Activated CD4-positive, alpha-beta T cell treated with anti-CD3 and anti-CD28 coated beads, Interleukin-2, amount 10 ng/mL, durations not matched to agents 7 days and 5 days (primary cell): ENCODE results near the gene CDO1. TPM values are rescaled to one million over a fixed set of nuclear protein-coding genes. Genes with fewer than 3 reads are reported as not detected.
A peak's percentile ranks its signal among the peaks of the same experiment; 100 is the strongest.
"Not testable (repeated sequence)": the region's sequence is repeated elsewhere in the genome, so short reads cannot be mapped to it uniquely, and the experiment has no call there.

Experiments used
- CTCF ChIA-PET: fragments of 350-600 bp; sonication (Branson Sonifier 250); formaldehyde crosslinking; loops from one replicate; lab custom pipeline; 2021; ENCODE audit warnings: antibody characterized with exemption; lab: Charles Lee
- POLR2A ChIA-PET: fragments of 350-600 bp; sonication (Branson Sonifier 250); formaldehyde crosslinking; loops from one replicate; lab custom pipeline; 2021; ENCODE audit warnings: antibody characterized with exemption; lab: Charles Lee
- DNase-seq: peaks from one replicate; pipeline ENCODE4 v3.0.0-alpha.2; 2020
- H3K27ac Mint-ChIP-seq: one replicate; pipeline ENCODE4 v1.8.0; 2021; ENCODE audit warnings: mild to moderate bottlenecking, moderate library complexity, mixed read lengths
- H3K27me3 Mint-ChIP-seq: one replicate; pipeline ENCODE4 v1.8.0; 2021; ENCODE audit warnings: mixed read lengths
- H3K36me3 Mint-ChIP-seq: one replicate; pipeline ENCODE4 v1.8.0; 2021; ENCODE audit warnings: low read depth, mixed read lengths
- H3K4me1 Mint-ChIP-seq: one replicate; pipeline ENCODE4 v1.8.0; 2021; ENCODE audit warnings: mixed read lengths
- H3K4me3 Mint-ChIP-seq: one replicate; pipeline ENCODE4 v1.8.0; 2021; ENCODE audit warnings: mild to moderate bottlenecking, moderate library complexity, mixed read lengths
- H3K9me3 Mint-ChIP-seq: one replicate; pipeline ENCODE4 v1.8.0; 2021; ENCODE audit warnings: mixed read lengths
- total RNA-seq, 2 experiments: library from RNA; stranded (reverse); gene quantifications; one replicate each; pipeline ENCODE4 v1.2.3, GENCODE V29; 2021

CDO1 gene
- total RNA-seq, 2 experiments from 2014 or later, result not detected

DNA sequence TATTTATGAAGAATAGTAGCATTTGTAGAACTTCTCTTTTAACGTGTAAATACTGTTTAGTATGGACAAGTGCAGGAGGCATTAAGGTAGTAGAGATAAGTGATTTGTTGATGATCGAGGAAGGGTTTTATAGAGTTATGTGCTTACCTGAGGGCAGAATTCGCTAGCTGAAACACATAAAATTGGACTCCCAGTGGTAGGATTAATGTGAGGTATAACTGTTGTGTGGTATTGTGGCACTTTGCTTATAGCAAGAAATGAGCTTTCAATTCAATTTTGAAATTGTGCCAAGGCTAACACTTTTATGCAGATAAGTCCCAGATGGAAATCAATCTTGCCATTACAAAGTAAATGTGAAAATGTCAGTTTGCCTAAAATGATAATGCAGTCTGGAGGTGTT, 26.5 kb upstream of the CDO1 start:
- no peaks in the 10 kb centered on the region for H3K9me3 Mint-ChIP-seq
- no peaks in the 10 kb centered on the region for H3K27me3 Mint-ChIP-seq
- POLR2A ChIA-PET, result interaction anchor here (0.6 kb wide), 1 partner anchor 233 kb away, joined by 3 read pairs; no protein-coding TSS in a partner anchor
- CTCF ChIA-PET, result interaction anchor here (0.6 to 1.2 kb wide), 3 partner anchors 219 to 308 kb away, joined by 3 to 4 read pairs (median 3); no protein-coding TSS in a partner anchor
- DNase-seq, result no peak
- peaks cover 50% of the 10 kb centered on the region for H3K4me1 Mint-ChIP-seq
- peak overlapping the region; percentile 99 for H3K4me3 Mint-ChIP-seq
- H3K27ac Mint-ChIP-seq, result peak overlapping the region; percentile 94
- peaks cover 12% of the 10 kb centered on the region for H3K36me3 Mint-ChIP-seq

DNA sequence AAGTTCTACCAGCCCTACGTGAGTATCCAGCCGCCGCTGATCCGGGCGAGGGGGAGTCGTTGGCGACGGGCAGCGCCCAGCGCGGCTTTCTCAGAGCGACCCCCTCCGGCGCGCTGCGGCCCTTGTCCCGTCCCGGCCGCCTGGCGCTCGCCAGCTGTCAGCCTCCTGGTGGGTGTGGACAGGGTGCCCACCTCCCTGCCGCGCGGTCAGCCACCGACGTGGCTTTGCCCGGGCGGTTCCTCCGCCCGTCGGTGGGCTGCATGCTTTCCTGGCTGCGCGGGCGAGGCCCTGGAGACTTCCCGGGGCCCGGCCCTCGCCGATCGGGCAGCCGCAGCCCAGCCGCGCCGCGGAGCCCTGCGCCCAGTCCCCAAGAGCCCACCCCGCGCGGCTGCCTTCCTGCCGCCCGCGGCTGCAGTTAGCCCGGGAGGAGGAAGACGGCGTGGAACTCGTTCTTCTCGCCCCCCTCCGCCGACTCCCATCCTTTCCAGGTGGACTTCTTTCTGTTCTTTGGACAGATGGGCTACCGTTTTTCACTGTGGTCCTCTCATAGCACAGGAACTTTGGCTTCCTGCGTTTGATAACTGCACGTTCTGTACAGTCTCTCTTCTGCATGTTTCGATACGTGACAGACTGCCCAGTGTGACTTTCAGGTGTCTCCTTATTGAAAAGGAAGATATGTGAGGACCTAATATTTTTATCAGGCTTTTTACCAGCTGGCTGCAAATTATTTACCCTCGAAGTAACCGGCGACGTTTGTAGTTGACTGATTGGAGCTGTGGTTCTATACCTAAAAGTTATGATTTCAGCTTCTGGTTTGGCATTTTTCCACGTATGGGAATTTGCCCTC, 25.9 kb upstream of the CDO1 start:
- Mint-ChIP-seq H3K4me1 (peaks cover 53% of the 10 kb centered on the region), H3K27me3 (no peaks in the 10 kb centered on the region), H3K4me3 (peak overlapping the region; percentile 99), H3K36me3 (peaks cover 17% of the 10 kb centered on the region), H3K27ac (peak overlapping the region; percentile 100), H3K9me3 (no peaks in the 10 kb centered on the region)
- peak; percentile 10 for DNase-seq
- ChIA-PET POLR2A (interaction anchor here (0.6 kb wide), 1 partner anchor 234 kb away, joined by 3 read pairs; no protein-coding TSS in a partner anchor), CTCF (interaction anchor here (0.6 to 1.9 kb wide), 4 partner anchors 207 to 308 kb away, joined by 3 to 6 read pairs (median 4); no protein-coding TSS in a partner anchor)

DNA sequence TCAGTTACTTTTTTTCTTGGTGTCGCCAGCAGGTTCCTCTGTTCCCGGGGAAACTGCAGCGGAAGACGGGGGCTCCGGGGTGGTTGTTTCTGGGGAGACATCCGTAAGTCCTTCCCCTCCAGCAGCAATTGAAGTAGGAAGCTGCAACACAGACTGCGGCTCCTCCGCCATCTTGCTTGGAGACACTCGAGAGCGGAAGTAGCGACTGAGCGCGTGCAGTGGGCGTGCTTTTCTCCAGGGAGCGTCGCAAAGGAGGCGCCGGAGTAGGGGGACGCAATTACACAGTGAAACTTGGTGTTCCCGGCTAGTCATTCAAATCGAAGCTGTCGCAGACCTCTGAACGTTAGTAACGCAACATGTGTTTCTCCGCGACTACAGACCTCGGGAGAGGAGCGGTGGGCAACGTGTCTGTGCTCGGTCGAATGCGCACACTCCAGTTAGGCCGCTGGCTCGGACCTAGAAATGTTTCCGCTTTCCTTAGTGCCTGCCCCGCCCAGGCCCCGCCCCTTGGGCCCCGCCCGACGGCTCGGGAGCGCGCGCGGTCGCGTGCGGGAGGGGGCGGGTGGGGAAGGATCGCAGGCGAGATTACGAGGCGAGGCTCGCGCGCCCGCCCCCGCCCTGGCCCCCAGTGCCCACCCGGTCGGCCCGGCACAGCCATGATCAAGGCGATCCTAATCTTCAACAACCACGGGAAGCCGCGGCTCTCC, 25.1 kb upstream of the CDO1 start, which contains the start of the genes AP3S1 and ATG12:
TSS of gene AP3S1 (plus strand) at position 554 of the 707 bp plus-strand sequence. CDS start at position 657, 103 bp downstream.
TSS of gene ATG12 (minus strand) at position 184 of the 707 bp plus-strand sequence. CDS start at position 171, 13 bp downstream.
- H3K27ac Mint-ChIP-seq, result peak within 1 kb of the TSS; percentile 100
- no peaks in the 10 kb centered on the region for H3K27me3 Mint-ChIP-seq
- no peaks in the 10 kb centered on the region for H3K9me3 Mint-ChIP-seq
- peaks cover 23% of the 10 kb centered on the region for H3K36me3 Mint-ChIP-seq
- H3K4me1 Mint-ChIP-seq, result peaks cover 55% of the 10 kb centered on the region
- DNase-seq, result peak; percentile 93
- CTCF ChIA-PET, result interaction anchor here (0.6 to 1.9 kb wide), 3 partner anchors 195 to 741 kb away, joined by 3 to 6 read pairs (median 3); no protein-coding TSS in a partner anchor
- POLR2A ChIA-PET, result no interaction called here
- H3K4me3 Mint-ChIP-seq, result peak within 1 kb of the TSS; percentile 99

DNA sequence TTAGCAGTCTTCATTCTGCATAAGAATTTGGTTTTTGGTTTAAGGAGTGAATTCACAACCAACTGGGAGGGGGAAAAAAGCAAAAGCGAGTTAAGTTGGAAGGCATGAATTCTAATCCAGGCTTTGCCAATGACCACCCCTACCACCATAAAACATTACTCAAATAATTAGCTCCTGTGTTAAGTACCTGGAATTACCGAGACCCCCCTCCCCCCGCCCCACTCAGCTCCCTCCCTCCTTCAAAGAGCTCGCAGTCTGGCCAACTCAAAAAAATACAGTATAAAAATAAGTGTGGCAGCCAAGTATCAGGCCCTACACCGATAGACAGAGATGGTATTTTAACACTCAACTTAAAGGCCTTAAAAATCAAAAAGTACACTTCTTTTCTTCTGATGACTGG, 24.4 kb upstream of the CDO1 start:
- Mint-ChIP-seq H3K27me3 (no peaks in the 10 kb centered on the region), H3K27ac (peak overlapping the region; percentile 100), H3K9me3 (no peaks in the 10 kb centered on the region), H3K36me3 (peaks cover 30% of the 10 kb centered on the region), H3K4me3 (peak overlapping the region; percentile 99), H3K4me1 (peaks cover 55% of the 10 kb centered on the region)
- no peak for DNase-seq
- CTCF ChIA-PET, result interaction anchor here (0.6 to 1.9 kb wide), 3 partner anchors 195 to 742 kb away, joined by 3 to 6 read pairs (median 3); no protein-coding TSS in a partner anchor
- POLR2A ChIA-PET, result no interaction called here

DNA sequence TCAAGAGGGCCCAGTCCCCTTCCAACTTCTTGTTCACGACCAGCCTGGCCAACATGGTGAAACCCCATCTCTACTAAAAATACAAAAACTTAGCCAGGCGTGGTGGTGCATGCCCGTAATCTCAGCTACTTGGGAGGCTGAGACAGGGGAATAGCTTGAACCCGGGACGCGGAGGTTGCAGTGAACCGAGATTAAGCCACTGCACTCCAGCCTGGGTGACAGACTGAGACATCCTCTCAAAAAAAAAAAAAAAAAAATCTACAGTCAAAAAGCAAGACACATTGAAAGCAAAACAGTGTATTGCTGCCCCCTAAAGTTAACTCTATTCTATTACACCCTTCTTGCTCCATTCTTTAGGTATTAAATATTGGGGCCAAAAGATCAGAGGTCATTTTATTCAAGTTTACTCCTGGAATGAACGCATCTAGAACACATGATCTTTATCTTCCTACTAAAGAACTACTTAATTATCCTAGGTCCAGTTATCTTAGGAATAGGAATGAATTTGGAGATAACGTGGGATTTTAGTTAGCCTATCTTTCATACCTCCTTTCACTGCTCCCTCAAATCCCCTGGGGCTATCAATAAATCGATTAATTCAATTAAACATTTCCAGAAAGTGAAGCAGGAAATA, 22.5 kb upstream of the CDO1 start:
- H3K9me3 Mint-ChIP-seq, result no peaks in the 10 kb centered on the region
- peak overlapping the region; percentile 99 for H3K4me3 Mint-ChIP-seq
- peaks cover 45% of the 10 kb centered on the region for H3K36me3 Mint-ChIP-seq
- ChIA-PET POLR2A (no interaction called here), CTCF (interaction anchor here (0.6 to 1.2 kb wide), 4 partner anchors 9 to 247 kb away, joined by 3 to 6 read pairs (median 3); no protein-coding TSS in a partner anchor)
- peaks cover 50% of the 10 kb centered on the region for H3K4me1 Mint-ChIP-seq
- H3K27me3 Mint-ChIP-seq, result no peaks in the 10 kb centered on the region
- peak; percentile 39 for DNase-seq
- H3K27ac Mint-ChIP-seq, result peak overlapping the region; percentile 64

DNA sequence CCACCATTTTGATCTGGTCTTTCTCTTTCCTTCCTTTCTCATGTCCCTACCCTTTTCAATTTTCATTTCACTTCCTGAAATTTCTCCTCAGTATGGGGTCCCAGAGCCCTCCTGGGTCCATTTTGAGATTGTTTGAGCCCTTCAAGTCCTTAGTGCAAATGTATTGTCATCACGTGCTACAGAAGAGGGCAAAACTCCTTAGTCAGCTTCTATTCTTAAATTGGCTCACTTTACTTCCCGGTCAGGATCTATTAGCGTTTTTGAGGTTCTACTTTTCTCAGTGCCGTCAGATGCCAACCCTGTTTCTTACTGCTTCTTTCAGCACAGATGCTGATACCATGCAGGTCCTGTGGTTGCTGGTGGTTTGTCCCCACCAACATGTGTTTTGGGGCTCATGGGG, 19.0 kb upstream of the CDO1 start:
- ChIA-PET CTCF (no interaction called here), POLR2A (no interaction called here)
- Mint-ChIP-seq H3K9me3 (no peaks in the 10 kb centered on the region), H3K36me3 (peaks cover 55% of the 10 kb centered on the region), H3K4me1 (peaks cover 37% of the 10 kb centered on the region), H3K27ac (no peak overlapping the region), H3K4me3 (no peak overlapping the region), H3K27me3 (no peaks in the 10 kb centered on the region)
- DNase-seq, result no peak

DNA sequence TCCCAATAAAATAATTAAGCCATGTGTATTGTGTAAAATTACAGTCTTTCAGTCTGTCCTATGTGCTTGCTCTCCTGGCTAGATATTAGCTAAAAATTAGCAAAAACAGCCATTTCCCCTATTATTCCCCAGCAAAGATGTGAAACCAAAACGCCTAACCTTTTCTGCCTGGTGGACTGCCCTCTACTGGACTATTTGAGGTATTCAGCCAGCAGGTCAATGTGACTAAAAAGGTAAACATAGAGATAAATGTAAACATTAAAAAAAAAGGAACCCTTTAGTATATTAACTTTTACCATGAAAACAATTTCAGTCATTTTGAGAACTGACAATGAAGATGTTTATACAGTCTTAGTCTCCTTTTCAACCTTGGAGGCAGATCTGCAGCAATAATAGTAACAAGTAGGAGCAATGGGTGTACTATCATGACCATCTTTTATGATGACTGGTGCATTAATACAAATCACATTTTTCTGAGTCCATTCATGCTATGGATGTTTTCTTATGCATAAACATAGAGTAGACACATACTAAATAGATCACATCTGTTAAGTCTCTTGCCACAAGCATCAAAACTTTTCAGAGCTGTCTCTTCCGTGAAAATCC, 14.8 kb upstream of the CDO1 start:
- CTCF ChIA-PET, result no interaction called here
- Mint-ChIP-seq H3K9me3 (peaks cover 4% of the 10 kb centered on the region), H3K27ac (no peak overlapping the region), H3K4me1 (peaks cover 9% of the 10 kb centered on the region), H3K4me3 (no peak overlapping the region), H3K36me3 (peaks cover 60% of the 10 kb centered on the region), H3K27me3 (peaks cover 2% of the 10 kb centered on the region)
- peak; percentile 41 for DNase-seq
- POLR2A ChIA-PET, result no interaction called here

DNA sequence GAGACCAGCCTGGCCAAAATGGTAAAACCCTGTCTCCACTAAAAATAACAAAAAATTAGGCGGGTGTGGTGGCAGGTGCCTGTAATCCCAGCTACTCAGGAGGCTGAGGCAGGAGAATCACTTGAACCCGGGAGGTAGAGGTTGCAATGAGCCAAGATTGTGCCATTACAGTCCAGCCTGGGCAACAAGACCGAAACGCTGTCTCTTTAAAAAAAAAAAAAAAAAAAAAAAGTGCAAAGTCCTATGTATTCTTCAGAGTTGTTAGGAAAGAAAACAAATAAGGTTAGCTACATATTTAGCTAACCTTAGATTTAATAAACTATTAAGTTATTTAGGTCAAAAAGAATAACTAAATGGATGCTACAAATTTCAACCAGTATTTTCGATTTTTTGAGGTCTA, 13.5 kb upstream of the CDO1 start:
- H3K27ac Mint-ChIP-seq, result no peak overlapping the region
- H3K9me3 Mint-ChIP-seq, result peaks cover 12% of the 10 kb centered on the region
- ChIA-PET CTCF (interaction anchor here (0.6 kb wide), 1 partner anchor 9 kb away, joined by 3 read pairs; no protein-coding TSS in a partner anchor), POLR2A (no interaction called here)
- H3K27me3 Mint-ChIP-seq, result peaks cover 4% of the 10 kb centered on the region
- H3K4me1 Mint-ChIP-seq, result peaks cover 4% of the 10 kb centered on the region
- DNase-seq, result no peak
- no peak overlapping the region for H3K4me3 Mint-ChIP-seq
- peaks cover 47% of the 10 kb centered on the region for H3K36me3 Mint-ChIP-seq

DNA sequence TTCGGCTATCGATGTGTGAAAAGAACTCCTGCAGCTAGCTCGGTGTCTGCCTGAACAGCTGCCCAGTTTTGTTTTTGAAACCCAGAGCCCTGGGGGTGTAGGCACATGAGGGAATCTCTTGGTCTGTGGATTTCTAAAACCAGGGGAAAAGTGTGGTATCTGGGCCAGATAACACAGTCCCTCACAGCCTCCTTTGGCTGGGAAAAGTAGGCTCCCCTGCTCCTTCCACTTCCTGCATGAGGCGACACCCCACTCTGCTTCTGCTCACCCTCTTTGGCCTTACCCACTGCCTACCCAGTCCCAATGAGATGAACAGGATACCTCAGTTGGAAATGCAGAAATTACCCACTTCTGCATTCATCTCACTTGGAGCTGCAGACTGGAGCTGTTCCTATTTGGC, 9.5 kb upstream of the CDO1 start:
- Mint-ChIP-seq H3K27me3 (peaks cover 27% of the 10 kb centered on the region), H3K36me3 (peaks cover 31% of the 10 kb centered on the region), H3K27ac (no peak overlapping the region), H3K4me1 (no peaks in the 10 kb centered on the region), H3K4me3 (no peak overlapping the region), H3K9me3 (peaks cover 16% of the 10 kb centered on the region)
- no peak for DNase-seq
- ChIA-PET POLR2A (no interaction called here), CTCF (no interaction called here)

DNA sequence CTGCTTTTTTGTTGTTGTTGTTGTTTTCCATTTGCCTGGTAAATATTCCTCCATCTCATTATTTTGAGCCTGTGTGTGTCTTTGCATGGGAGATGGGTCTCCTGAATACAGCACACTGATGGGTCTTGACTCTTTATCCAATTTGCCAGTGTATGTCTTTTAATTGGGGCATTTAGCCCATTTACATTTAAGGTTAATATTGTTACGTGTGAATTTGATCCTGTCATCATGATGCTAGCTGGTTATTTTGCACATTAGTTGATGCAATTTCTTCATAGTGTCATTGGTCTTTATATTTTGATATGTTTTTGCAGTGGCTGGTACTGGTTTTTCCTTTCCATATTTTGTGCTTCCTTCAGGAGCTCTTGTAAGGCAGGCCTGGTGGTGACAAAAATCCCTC, 8.5 kb upstream of the CDO1 start:
- CTCF ChIA-PET, result interaction anchor here (1.1 kb wide), 1 partner anchor 189 kb away, joined by 4 read pairs; no protein-coding TSS in a partner anchor
- peaks cover 16% of the 10 kb centered on the region for H3K9me3 Mint-ChIP-seq
- H3K4me3 Mint-ChIP-seq, H3K27ac Mint-ChIP-seq, POLR2A ChIA-PET, H3K4me1 Mint-ChIP-seq, DNase-seq: not testable (repeated sequence)
- peaks cover 36% of the 10 kb centered on the region for H3K27me3 Mint-ChIP-seq
- H3K36me3 Mint-ChIP-seq, result peaks cover 29% of the 10 kb centered on the region

DNA sequence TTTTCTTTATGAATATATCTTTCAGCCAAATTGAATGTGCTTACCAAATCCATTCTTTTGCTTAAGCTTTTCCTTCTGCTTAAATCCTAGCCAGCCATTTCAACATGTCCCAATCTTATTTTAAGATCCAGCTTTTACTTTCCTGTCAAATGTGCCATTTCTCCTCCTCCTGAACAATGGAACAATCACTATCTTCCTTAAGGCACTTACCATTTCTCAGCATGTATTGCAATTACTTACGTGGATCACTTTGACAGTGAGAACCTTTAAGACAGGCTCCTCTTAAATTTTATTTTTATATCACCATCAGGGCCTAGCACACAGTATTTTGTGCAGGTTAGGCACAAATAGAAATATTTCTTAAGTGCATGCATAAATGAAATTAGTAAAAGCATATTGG, 4.4 kb upstream of the CDO1 start:
- Mint-ChIP-seq H3K9me3 (peaks cover 9% of the 10 kb centered on the region), H3K4me1 (peaks cover 7% of the 10 kb centered on the region), H3K27ac (no peak overlapping the region), H3K4me3 (no peak overlapping the region), H3K36me3 (no peaks in the 10 kb centered on the region), H3K27me3 (peaks cover 64% of the 10 kb centered on the region)
- CTCF ChIA-PET, result no interaction called here
- no peak for DNase-seq
- POLR2A ChIA-PET, result no interaction called here

DNA sequence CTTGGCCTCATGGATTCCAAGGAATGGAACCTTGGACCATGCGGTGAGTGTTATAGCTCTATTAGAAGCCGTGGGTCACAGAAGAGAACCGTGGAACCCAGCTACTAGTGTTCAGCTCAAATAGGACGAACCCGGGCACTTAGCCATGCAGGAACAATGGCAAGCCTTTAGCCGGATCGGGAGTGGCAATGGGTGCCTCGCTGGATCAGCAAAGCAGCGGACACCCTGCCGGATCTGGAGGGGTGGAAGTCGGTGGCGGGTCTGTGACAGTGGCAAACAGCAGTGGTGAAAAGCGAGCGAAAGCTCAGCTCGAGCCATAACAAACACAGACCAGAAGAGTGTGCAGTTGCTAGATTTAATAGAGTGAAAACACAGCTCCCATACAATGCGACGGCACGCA, 2.4 kb upstream of the CDO1 start:
- H3K9me3 Mint-ChIP-seq, result no peaks in the 10 kb centered on the region
- H3K27me3 Mint-ChIP-seq, result peaks cover 76% of the 10 kb centered on the region
- no peak overlapping the region for H3K27ac Mint-ChIP-seq
- peaks cover 23% of the 10 kb centered on the region for H3K4me1 Mint-ChIP-seq
- no peaks in the 10 kb centered on the region for H3K36me3 Mint-ChIP-seq
- DNase-seq, result no peak
- ChIA-PET POLR2A (no interaction called here), CTCF (interaction anchor here (1.1 kb wide), 1 partner anchor 18 kb away, joined by 3 read pairs; no protein-coding TSS in a partner anchor)
- no peak overlapping the region for H3K4me3 Mint-ChIP-seq
